GM19043 (cell line): Measurements from ENCODE around the gene DENND1A.

Experiments
- ATAC-seq: cut with Tn5 transposase; IDR thresholded peaks from one replicate; pipeline ENCODE4 v1.9.1; 2021; ENCODE audit warnings: low read depth; ENCODE audit not compliant: unreplicated experiment

DENND1A gene

DNA sequence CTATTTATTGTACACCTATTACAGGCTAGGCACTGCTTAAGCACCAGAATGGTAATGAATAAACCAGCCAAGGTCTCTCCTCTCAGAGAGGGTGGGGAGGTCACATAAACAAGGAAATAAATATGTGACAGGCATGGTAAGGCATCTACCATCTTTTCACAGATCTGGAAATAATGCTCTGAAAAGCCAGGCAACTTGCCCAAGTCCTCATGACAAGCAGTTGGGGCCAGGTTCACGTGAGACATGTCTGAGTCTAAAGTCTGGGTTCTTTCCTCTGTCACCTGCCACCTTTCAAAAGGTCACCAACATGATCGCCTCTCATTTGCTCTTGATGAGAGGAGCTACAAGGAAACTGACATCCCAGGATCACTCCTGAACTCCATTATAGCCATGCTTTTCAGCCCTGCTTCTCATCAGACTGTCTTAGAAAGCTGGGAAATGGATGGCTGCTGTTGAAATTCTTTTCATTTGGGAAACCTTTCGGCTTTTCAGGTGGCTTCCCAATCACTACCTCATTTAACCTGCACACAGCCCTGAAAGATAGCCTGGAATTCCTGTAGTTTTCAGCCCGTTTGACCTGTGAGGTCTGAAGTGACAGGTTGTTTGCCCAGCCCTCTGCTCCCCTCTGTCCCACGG lies 450.8 kb downstream of the DENND1A start:
- ATAC-seq, result no peak

DNA sequence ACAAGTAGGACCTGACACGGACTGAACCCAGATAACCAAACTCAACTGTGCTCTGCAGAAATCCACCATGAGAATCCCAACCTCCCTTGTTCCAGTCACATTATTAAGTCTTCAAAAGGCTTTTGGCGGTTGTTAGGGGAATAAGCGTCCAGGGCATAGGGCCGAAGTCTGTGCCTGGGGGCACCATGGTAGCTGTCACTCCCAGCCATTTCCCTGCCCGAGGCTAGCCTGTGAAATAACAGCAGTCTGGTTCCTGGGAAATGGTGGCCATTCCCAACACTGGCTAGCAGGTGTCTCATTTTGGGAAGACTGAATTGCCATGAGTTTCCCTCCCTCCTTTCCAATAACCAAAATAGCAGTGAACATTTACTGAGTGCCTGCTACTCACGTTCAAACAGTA lies 451.8 kb downstream of the DENND1A start:
- ATAC-seq, result no peak

DNA sequence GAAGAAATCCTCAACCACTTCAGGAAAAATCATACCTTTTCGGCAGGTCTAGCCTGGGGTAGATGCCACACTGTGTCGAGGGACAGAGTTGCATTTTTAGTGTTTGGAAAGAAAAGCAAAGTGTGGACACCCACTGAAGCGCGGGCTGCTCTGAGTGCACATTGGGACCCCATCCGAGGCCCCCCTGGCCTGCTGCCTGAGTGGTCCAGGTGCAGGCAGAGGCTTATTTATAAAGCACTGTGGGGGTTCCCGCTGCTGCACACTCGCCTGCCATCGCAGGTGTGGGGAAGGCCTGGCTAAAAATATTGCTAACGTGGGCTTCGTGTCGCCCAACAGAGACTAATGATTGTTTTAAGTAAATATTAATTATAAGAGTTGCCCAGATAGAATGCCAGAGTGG lies 454.5 kb downstream of the DENND1A start:
- no peak for ATAC-seq

DNA sequence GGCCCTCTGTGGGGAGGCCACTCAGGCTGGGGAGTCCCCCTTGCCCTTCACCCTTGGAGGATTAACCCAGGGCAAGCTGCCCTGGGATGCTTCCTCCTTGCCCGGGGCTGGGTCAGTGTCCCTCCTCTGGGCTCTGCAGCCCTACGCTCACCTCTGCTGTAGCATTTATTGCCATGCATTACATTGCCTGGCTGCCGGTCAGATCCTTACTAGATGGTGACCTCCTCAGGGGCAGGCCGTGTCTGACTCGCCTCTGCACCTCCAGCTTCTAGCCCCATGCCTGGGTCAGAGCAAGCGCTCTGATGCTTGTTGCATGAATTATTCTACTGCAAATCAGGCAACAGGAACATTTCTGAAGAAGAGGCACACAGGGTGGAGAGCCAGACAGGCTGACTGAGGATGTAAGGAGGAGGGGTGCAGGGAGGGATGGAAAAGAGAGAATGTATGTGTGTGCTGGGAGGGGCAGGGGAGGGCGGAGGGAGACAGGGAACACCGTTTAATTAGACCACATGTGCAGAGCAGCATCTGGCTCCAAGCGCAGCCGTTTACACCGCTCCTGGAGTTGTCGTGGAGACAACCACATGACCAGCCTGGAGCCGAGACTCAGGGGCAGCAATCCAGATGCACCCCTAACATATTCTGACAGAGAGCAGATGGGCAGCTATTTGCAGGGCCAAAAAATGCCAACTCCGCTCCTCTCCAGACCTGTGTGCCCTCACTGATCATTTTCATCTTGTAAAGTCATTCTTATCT lies 456.9 kb downstream of the DENND1A start:
- no peak for ATAC-seq

DNA sequence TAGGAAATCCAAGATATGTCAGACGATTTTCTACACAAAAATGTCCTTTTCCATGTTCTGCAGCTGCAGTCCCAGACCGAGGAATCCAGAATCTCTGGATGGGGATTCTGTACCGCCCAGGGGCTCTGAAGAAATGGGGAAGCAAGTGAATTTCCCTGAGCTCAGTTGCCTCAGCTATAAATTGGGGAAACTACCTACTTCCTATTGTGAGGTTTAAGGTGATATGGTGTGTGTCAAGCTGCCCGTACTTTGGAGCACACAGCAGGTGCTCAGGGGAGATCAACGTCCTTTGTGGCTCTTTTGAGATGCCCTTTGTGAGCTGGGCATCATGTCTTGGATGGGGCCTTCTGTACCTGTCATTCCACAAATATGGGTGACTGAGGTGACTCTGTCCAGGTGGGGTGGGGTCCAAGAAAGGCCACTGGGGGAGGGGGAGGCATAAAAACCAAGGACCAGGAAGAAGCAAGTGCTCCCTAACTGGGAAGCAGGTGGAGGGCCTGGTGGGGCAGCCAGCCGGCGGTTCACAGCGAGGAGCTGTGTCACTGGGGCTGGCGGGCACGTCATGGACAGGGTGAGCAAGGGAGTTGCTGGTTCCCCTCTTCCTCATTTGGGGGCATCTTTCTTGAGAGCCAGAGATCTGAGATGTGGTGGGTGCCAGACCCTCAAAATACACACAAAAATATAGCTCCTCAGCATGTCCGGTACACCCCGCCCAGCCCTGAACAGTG lies 457.9 kb downstream of the DENND1A start:
- no peak for ATAC-seq

DNA sequence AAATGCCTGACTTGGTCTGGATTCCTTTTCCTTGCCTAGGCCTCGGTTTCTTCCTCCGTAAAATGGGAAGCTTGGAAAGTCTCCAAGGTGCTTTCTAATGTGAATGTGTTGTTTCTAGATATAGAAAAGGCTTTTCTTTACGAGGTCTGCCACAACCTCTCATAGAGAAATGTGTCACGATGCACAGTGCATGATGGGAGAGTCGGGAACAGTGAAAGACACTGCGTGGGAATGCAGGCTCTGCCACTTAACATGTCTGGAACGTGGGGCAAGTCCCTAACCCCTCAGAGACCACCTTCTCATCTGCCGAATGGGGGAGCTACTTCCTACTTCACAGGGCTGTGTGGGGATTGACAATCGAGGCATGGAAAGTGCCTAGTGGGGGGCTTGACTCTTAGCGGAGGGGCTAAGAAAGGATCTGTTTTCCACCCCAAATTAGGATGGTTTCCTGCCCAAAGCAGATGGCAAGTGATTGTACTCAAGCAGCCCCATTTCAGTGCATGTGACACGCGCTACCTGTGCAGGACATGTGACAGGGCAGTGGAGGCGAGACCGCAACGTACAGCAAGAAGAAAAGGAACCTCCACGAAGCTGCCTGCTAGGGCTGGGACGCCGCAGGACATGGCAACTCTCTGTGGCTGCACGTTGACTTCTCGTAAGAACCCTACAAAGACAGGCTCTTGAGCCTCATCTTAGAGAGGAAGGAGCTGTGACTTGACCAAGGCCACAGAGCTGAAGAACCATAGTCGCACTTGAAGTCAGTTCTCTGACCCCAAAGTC lies 458.7 kb downstream of the DENND1A start:
- ATAC-seq, result no peak

DNA sequence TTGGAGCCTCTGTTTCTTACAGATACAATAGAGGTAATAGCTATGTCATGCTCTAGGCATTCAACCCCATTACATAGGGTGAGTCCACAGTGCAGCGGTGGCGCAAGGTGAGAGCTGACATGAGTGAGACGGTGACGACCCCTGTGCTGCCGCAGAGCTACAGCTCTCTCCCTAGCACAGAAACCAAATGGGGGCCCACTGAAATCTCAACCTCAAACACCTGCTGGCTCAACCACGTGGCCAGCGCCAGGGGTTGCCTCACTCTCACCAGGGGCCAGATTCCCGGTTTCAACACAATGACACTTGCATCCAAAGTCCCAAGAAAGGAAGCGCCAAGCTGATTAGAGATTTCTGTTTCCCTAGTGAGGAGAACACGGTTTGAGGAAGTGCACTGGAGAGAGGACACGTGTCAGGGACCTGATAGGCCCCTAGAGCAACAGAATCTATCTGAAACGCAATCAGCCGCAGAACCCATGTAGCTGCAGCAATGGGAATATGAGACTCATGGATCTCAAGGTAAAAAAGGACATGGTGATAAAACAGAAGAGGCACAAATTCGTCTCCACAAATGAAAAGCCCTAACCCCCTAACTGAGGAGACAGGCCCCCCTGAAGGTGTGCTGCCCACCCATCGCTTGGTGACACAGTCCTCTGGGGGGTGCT lies 459.7 kb downstream of the DENND1A start:
- ATAC-seq, result no peak

DNA sequence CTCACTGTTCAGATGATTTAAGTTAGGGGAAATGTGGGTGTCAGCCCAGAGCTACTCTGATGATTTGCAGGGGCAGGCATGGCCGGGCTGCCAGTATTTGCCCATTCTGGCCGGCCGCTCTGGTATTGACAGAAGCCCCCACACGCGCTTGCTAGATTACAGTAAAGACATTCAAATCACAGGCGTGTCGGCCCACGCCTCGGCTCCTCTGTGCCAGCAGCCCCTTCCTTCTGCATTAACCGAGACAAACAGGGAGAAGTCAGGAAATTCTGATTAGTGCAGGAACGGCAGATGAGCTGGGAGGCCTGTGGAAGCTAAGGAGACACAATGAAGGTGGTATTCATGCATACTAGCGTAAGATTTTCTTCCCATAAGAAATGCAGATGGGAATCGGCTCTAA lies 460.6 kb downstream of the DENND1A start:
- ATAC-seq, result no peak

DNA sequence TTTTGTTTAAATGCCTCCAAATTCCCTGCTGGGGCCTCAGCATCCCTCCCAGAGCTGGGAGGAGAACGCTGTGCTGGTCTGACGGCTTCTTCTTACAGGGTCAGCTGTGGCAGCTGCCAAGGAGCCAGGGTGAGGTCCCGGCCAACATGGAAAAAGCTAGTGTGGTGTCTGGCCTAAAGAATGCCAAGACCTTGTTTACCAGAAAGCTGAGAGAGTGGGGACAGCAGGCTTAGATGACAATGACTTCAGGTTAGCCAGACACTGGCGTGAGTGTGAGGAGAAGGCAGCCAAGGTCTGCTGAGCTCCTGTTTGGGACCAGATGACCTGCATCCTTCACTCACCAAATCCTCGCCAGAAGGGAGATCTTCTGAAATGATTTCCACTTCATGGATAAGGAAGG lies 461.4 kb downstream of the DENND1A start:
- no peak for ATAC-seq

DNA sequence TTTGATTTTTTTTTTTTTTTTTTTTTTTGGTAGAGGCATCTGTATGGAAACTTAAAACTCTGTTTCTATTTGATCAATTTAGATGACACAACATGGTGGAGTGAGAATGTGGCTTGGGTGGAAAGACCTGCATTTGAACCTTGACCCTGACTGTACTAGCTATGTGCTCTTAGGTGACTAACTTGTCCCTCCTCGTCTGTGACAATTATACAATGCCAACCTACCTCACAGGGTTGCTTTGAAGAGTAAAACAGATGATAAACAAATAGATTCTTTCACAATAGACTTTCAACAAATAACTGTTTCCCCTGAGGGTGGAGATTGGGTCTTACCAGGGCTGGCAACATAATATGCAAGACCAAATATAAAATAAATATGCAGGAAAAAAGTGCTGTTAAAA lies 464.6 kb downstream of the DENND1A start:
- no peak for ATAC-seq

DNA sequence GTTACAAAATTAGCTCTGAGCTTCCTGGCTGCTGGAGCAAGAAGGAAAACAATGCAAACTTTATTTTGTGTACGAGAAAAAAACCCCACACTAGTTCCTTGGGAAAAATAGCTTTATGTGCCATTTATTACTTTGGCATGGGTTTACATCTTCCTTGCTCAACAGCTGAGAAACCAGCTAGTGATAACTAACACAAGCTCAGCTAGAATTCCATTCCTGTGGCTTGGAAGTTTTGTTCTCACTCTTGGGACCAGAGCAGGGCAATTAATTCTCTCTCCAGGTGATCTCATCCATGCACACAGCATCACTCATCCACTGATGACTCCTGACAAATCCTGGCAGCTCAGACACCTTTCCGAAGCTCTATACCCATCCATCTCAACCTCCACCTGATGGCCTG lies 469.8 kb downstream of the DENND1A start:
- no peak for ATAC-seq

DNA sequence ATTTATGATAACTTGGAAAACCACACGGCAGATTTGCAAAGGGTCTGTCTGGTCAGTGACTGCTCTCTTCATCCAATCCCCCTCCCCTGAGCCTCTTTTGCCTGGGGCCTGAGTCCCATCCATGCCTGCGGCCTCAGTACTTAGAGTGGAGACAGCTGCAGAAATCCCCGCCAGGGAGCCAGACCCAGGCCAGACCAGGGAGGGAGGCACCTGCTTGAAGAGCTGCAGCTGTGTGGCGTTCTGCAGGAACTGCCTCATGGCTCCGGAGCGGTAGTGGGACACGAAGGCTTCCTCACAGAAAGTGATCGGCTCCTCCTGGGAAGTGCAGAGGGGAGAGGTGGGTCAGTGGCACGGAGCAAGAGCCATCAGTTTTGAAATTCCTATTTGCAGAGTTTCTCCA lies 472.3 kb downstream of the DENND1A start:
- ATAC-seq, result no peak

DNA sequence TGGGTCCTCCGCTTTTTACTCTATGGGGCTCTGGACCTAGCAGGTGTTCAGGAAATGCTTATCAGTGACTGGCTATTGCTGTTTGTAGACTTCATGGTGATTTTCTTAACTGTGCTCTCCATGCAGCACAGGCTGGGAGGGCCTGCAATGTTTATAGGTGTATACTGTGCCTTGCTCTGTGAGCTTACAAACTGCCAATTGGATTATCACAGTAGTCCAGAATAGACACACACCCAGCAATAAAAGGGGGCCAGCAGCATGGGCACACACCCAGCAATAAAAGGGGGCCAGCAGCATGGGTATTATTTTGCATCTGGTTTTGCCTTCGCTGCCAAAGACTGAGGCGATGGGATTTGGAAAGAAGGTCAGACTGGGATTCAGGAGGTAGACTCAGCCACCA lies 473.9 kb downstream of the DENND1A start:
- ATAC-seq, result no peak

DNA sequence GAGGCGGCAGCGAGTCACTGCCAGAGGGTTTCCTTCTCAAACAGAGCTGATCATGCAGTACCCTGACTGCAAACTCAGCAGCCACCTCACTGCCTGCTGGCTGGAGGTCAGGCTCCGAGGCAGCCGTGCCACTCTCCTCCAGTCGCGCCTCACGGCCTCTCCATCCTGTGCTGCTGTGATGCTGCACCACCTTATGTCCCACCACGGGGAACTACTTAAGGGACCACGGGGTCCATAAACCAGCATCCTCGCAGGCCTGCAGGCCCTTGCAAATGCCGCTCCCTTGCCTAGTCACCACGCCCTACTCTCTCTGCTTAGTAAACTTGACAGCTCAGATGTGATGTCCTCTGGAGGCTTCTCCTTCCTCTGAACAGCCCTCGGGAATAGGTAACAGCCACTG lies 474.7 kb downstream of the DENND1A start:
- ATAC-seq, result no peak

DNA sequence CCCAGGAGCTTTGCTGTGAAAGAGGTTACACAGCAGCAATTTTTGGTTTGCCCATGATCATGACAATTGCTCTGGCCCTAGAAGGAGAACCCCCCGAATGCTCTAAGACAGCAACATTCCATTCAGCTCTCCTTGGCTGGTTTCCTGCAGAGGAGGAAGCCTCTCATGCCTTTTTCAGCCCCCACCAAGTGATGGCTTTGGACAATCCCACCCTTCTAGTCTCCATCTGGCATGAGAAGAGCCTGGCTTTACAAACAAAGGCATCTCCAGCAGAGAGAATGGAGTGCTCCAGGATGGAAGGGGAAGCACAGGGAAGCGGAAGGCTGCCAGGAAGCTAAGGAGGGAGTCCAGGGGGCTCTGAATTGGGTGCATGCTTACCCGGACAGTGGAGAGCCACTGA lies 475.6 kb downstream of the DENND1A start:
- no peak for ATAC-seq

DNA sequence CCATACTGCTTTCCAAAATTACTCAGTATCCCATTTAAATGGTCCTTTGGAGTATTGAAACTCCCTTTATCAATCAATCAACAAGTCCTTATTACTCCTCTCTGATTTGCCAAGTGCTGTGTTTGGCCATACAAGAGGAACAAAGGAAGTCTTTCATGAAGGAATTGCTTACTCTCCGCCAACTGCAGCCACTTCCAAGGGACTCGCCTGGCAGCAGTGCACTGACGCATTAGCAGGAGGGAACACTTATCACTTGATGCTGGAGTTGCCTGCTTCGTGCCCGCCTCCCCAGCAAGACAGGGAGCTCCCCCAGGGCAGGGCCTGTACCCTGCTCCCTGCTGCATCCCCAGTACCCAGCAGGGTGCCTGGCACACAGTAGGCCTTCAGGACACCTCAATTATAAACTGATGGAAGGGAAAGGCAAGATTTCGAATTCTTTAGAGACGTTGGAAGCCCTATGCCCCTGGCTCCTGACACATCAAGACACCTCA lies 476.1 kb downstream of the DENND1A start:
- no peak for ATAC-seq

DNA sequence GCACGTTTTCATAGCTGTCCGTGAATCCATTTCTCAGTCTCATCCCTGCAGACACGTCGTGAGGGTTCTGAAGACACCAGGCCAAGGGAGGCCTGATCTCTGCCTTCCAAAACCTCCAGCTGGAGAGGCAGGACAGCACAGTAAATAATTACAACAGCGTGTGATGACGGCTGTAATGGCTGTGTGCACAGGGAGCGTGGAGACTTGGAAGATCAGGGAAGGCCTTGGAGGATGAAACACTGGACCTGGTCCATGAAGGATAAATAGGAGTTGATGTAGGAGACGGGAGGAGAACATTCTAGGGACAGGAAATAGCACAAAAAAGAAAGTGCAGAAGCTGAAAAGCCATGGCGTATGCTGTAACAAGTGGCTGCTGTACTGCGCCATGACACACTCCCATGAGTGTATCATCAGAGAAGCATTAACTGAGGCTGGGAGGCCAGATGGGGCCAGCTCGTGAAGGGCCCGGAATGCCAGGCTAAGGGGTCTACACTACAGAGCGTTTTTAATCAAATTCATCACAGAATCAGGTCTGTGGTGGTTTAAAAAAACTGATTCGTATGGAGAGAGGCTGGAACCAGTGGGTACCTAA lies 476.8 kb downstream of the DENND1A start:
- no peak for ATAC-seq

DNA sequence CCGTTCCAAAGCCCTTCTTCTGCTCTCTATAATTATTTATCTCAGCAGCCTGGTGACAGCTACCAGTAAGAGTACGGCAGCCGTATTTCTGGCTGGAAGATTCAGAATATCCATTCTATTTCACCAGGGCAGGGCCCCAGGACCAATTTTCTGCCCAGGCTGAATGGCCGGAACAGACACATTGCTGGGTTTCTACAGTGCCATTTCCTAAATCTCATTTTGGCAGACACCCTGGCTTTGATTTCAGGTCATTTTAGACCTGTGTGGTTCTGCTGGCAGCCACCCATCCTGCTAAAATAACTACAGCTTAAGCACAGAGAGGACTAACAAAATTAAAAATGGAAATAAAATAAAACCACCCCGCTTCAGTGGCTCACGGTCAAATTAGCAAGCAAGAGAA lies 478.9 kb downstream of the DENND1A start:
- ATAC-seq, result no peak

DNA sequence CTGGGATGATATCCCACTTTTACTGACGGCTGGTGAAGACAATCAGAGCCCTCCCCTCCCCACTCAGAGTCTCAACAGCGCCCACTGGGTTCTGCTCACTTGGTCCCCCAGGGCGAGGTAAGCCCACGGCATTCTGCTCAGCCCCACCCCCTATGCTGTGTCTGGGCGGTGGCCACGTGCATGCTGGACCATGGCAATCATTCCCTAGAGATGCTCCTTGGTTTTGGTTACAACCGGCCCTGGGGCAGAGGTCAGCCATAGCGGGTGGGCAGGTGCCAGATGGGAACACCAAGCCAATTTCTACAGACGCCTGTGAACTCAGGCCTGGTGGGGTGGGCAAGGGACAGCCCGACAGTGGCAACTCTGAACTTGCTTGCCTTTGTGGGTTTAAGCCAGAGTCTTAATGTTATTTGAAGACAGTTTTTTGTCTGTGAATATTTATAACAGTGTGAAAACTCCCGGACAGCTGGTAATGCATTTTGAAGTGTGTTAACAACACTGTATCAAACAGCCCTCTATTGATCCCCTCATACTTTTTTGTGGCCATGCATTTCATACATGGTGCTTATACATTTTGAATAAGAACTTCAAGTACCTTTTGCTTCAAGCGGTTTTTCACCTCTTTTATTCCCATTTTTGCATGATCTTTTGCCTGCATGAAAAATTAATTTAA lies 479.7 kb downstream of the DENND1A start:
- no peak for ATAC-seq
